ENCODE data around the gene OST4.

DNA sequence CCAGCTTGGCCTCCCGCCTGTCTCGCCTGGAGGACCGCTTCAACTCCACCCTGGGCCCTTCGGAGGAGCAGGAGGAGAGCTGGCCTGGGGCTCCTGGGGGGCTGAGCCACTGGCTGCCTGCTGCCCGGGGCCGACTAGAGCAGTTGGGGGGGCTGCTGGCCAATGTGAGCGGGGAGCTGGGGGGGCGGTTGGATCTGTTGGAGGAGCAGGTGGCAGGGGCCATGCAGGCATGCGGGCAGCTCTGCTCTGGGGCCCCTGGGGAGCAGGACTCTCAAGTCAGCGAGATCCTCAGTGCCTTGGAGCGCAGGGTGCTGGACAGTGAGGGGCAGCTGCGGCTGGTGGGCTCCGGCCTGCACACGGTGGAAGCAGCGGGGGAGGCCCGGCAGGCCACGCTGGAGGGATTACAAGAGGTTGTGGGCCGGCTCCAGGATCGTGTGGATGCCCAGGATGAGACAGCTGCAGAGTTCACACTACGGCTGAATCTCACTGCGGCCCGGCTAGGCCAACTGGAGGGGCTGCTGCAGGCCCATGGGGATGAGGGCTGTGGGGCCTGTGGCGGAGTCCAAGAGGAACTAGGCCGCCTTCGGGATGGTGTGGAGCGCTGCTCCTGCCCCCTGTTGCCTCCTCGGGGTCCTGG, 11.4 kb upstream of the OST4 start:
- TF ChIP-seq ZNF274 (IDR thresholded peaks at IDR 0.05; ENCODE audit: low read depth, low read length), result no peak
- no peak for TF ChIP-seq YY1 (IDR thresholded peaks at IDR 0.05; ENCODE audit: insufficient read depth, insufficient read length)
- TF ChIP-seq SUZ12 (IDR thresholded peaks at IDR 0.05; ENCODE audit: extremely low read depth, insufficient read depth, insufficient read length), result no peak
